HG03521 (cell line): Measurements from ENCODE around the gene KRTAP12-2.

Source experiments
- ATAC-seq: cut with Tn5 transposase; IDR thresholded peaks from one replicate; pipeline ENCODE4 v1.9.1; 2021; ENCODE audit warnings: mild to moderate bottlenecking, moderate library complexity; ENCODE audit not compliant: unreplicated experiment

The KRTAP12-2 gene

DNA sequence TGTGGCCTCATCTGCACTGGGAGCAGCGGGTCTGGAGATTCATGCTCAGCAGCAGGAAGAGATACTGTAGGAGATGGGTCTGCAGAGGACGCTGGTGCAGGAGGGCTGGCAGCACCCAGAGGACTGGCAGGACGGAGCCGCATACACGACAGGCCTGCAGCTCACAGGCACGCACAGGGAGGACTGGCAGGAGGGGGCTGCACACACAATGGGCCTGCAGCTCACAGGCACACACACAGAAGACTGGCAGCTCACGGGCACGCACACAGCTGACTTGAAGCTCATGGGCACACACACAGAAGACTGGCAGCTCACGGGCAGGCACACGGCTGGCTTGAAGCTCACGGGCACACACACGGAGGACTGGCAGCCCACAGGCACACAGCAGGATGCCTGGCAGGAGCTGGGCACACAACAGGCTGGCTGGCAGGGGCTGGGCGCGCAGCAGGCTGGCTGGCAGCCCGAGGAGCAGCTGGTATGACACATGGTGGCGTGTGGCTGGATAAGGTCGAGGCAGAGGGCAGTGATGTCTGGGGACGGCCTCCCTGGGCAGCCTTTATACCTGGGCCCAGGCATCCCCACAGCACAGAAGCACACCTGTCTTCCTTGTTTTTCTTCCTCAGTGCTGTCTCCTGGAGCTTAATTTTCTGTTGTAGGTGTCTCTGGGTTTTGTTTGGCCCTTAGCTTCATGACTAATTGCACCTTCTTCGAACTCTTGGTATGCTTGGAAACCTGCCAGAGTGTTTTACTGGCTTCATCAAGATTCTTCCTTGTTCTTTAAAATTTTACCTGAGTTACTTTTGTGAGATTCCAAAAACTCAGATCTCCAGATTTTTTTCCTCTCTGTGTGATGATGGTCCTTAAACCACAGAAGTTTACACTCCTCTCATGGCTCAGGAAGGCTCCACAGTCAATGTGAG, at the start of gene KRTAP12-2:
TSS of gene KRTAP12-2 (minus strand) at position 527 of the 920 bp plus-strand sequence. CDS start at position 486, 41 bp downstream.
- ATAC-seq: no peak

GRCh38 chr21:44714905-44715304, 48.2 kb upstream of the KRTAP12-2 start:
- ATAC-seq: no peak

DNA sequence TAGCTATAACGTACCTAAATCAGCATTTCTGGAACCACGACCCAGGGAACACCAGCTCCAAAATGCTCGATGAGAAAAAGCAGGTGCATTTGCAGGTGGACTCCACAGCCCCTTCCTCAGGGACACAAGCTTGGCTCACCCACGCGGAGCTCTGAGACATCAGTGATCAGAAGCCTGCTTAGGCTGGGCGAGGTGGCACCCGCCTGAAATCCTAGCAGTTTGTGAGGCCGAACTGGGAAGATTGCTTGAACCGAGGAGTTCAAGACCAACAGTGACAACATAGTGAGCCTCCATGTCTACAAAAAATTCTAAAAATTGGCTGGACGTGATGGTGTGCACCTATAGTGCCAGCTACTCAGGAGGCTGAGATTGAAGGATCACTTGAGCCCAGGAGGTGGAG, 47.1 kb upstream of the KRTAP12-2 start:
- ATAC-seq: no peak

DNA sequence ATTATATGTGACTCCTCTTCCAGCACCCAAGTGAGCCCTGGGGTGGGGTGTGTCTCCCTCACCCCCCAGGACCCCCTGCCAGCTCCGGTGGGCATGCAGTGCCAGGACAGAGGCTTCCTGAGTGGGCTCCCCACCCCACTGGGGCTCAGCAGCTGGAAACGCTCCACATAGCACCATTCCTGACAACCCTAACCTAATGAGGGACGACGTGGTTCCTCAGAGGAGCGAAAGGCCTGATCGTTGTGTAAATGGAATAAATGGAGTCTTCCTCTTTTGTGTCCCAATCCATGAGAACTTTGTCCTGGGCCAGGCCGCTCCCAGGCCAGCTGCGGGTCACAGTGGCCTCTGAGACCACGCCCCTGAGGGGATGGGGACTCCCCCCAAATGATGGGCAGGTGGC, 46.4 kb upstream of the KRTAP12-2 start:
- ATAC-seq: no peak

DNA sequence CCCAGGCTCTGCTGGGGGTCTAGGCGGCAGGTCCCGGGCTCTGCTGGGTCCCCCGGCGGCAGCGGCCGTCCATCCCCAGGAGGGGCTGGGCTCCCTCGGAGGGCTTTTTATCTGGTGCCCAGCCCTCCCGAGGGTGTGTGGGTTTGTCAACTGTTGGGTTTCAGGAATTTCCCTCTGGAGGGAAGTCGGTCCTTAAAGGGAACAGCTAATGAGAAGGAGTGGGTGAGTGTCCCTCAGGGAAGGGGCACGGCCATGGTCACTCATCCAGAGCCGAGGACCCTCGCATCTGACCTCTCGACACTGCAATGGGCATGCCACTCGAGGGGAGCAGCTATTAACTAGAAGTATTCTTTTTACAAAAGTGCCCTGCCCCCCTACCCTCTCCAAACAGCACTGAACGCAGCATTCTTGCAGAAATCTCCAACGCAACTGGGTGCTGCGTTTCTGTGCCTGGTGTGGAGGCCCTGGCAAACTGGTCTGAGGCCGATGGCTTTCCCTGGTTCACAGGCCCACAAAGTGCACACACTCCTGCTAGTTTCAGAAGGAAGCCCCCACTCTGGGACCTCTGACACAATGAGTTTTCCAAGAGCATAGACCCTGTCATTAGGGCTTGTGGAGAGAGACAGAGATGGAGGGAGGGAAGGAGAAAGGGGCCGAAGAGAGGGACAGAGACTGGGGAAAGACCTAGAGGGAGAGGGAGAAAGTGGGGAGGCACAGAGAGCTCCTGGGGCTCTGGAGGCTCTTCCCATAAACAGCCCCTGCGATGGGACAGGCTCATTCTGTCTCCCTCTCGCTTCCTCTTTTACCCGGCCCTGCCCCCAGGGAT, 45.7 kb upstream of the KRTAP12-2 start:
- no peak for ATAC-seq

DNA sequence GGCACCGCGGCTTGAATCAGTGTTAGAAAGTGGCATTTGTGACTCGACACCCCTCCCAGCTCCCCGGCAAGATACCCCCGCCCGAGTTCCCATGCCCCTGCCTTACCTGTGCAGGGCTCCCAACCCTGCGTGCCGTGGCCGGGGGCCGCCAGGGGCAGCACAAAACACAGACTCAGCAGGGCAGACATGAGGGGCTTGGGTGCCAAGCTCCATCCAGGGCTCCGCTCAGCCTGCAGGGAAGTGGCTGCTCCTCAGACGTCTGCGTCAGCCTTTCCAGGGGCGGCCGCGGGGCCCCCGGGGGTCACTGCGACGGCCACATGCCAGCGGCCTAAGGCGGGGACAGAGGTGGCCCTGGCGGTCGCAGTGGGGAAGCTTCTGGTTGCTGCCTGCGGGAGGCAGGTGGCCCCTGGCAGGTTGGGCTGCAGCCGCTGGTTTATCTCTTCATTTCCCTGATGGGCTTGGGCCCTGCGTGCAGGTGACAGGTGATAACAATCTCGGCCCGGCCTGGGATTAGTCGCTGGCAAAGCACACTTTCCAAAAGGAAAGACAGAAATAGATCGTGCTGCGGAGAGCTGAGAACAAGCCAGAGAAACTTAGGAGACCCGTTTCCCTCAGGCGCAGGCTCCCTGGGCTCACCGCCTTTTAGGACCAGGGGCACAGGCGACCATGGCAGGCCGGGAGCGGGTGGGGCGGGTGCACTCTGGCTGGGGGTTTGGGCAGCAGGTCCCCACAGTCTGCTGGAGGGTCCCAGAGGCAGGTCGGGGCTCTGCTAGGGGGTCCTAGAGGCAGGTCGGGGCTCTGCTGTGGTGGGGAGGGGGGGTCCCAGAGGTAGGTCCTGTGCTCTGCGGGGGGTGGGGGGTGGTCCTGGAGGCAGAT, 44.8 kb upstream of the KRTAP12-2 start, which contains the start of gene TSPEAR:
TSS of gene TSPEAR (minus strand) at position 246 of the 876 bp plus-strand sequence. CDS start at position 188, 58 bp downstream.
- no peak for ATAC-seq

GRCh38 chr21:44710756-44711326, 44.1 kb upstream of the KRTAP12-2 start:
- no peak for ATAC-seq

DNA sequence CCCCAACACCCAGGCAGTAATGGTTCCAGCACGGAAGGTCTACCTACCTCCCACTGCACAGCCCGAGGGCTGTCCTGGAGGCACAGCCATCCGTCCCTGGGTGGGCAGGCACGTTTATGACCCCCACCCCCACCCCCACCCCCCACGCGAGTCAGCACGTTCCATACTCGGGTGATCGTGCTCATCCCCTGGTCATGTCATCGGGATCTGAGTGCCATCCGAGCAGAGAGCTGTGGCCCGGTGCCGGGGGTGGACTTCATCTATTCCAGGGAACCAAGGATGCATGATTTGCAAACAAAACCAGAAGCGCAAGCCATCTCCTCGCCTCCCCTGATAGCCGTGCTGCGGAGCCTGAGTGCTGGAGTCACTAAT, 43.6 kb upstream of the KRTAP12-2 start:
- no peak for ATAC-seq

DNA sequence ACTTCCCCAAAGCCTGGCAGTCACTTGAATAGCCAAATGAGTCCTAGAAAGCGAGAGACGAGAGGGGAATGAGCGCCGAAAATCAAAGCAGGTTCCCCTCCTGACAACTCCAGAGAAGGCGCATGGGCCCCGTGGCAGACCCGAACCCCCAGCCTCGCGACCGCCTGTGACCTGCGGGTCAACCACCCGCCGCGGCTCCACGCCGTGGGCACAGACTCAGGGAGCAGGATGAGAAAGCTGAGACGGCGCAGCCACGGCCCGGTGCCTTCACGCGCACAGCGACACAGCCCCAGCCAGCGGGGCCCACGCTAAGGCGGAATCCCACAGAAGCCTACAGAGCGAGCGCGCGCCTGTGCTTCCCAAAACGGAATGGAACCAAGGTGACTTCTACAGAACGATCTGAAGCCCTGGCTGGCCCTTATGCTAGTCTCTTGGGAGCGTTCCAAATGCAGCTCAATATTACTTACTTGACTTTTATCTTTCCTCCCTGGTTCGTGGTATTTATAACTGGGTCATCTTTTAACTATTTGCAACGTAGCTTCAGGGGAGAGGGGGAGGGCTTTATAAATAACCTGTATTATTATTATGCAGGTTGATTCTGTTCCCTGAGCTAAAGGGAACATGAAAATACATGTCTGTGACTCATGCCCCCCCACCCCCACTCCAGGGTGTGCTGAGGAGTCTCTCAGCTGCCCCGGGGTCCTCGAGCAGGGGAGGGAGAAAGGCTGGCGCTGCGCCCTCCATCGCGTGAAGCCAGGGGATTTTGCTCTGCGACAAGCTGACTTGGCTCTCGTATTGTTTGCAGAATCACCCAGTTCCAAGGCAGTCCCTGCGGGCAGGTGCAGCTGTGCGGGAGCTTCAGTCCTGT, 42.9 kb upstream of the KRTAP12-2 start:
- no peak for ATAC-seq

GRCh38 chr21:44708866-44709425, 42.2 kb upstream of the KRTAP12-2 start:
- no peak for ATAC-seq

GRCh38 chr21:44708213-44708865, 41.6 kb upstream of the KRTAP12-2 start:
- no peak for ATAC-seq

- ATAC-seq: no peak
Measured at GRCh38 chr21:44706706-44707581, 40.2 kb upstream of the KRTAP12-2 start.

DNA sequence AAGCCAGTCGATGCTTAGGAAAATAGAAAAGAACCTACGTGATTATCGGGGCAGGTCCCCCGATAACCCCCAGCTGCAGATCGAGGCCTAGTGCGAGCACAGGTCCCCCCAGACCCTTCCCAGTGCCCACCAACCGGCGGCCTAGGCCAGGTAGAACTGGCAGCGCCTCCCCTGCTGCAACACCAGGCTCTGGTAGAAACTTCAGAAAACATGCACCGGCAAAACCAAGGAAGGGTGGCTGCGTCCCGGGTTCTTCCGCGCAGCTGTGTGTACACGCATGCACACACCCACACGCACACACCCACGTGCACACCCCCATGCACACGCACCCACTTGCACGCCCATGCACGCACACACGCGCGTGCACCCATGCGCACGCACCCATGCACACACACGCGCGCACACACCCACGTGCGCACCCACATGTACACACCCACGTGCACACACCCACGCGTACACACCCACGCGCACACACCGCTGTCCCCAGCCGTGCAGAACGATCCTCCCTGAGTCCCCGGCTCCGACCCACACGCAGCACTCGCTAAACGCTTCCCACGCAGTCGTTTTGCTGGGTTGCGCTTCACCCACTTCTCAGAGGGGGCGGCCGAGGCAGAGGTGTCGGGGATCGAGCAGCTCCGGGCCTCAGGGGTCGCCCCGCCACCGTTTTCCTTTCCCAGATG, 39.4 kb upstream of the KRTAP12-2 start:
- no peak for ATAC-seq

DNA sequence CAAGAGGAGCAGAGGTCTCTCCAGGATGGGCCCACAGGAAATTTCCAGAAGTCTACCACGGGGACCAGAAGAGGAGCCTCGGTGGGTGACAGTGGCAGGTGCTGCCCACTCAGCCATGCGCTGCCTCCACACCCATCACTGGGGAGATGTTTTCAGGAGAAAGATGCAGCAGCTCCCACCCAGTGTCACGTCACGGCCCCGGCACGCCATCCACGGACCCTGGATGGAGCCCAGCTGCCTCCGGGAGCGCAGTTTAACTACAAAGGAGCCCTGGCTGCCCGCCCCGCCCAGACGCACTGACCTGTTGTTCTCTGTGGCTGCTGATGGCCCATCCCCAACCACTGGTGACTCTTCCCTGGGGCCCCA, 37.9 kb upstream of the KRTAP12-2 start:
- no peak for ATAC-seq

DNA sequence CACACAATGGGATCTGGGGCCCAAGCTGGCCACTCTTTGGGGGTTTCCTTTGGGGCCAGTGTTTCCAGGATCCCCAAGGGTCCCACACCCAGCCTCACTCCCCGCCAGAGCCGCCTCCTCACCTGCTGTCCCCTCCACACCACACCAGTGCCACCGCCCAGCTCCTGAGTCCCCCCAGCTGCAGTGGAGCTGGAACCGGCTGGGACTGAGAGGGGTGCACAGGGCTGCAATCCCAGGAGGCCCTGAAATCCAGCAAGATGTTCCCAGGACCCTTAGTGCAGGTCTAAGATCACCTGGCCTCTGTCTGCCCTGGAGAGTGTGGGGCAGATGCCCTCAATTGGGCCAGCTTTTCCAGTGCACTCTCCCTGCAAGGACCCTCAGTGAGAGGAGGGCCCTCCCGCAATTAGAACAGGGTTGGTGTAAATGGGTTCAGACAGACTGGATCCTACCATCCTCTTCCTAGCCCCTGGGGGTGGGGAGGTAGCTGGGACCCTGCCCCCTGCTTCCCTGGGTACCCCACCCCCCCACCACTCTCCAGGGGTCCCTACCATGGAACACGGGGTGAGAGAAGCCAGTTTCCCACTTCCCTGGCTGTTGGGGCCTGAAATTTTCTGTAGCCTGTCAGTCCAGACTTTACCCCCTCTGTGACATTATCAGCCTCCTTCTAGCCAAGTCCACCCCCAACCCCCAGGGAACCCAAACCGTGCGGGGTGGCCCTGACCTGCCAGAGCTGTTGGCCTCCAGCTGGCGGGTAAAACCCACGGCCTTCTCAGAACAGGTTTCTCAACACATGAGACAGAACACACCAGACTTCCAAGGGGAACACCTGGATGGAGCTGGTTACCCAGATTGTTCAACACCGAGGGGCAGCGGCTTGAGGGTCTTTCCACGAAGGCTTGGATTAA, 37.3 kb upstream of the KRTAP12-2 start:
- no peak for ATAC-seq
